ENCODE measurements around the gene PHRF1. TPM values are rescaled to one million over a fixed set of nuclear protein-coding genes. Genes with fewer than 3 reads are reported as not detected.

PHRF1 gene
- total RNA-seq, 2 experiments from 2014 or later = 60.2 to 62.0 TPM

DNA sequence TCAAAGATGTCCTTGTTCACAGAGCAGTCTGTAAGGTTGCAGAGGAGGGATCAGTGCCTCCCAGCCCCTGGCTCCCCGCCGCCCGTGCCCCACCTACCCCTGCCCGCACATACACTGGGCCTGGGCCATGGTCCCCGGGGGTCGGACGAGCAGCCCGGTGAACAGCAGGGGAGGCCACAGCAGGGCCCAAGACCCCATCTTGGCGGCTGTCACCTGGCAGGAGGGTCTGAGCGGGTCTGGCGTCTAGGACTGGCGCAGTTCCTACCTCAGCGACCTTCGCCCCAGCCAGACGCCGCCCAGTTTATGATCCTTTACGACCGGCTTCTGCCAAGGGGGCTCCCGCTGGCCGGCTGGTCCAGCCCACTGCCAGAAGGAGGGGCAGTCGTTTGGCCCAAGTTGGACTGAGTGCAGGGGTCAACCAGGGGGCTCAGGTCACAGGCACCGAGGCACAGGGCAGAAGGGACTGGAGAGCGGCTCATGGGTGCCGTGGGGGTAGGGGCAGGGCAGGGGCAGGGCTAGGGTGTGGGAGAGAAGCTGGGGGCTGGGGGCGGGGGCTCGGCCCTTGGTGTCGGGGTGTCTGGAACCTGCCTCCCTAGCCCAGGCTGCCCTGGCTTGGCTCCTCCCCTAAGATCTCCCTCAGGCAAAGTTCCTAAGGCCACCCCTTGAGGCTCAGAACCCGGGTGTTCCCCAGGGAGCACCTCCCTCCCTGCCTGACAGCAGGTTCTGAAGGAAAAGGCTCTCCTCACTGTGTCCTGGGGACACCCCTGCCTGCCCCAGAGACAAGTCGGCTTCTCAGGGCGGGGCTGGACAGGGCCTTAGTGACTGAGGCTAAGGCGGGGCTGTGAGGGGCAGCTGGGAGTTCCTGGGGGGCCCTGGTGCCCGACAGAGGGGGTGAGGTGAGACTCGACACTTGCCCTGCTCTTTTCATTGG lies 48.7 kb downstream of the PHRF1 start, which contains the start of gene CDHR5:
Gene CDHR5 (minus strand): TSS at position 251 of the 931 bp plus-strand sequence. CDS start 53 bp downstream, at position 198.
- Mint-ChIP-seq H3K27ac (no peak within 1 kb of the TSS), H3K36me3 (peaks cover 4% of the 10 kb centered on the region), H3K27me3 (peaks cover 26% of the 10 kb centered on the region), H3K4me3 (no peak within 1 kb of the TSS), H3K4me1 (peaks cover 20% of the 10 kb centered on the region), H3K9me3 (ENCODE audit: low read depth) (no peaks in the 10 kb centered on the region)
- CTCF ChIA-PET = no interaction called here
- no peak for DNase-seq
- ATAC-seq = no peak

DNA sequence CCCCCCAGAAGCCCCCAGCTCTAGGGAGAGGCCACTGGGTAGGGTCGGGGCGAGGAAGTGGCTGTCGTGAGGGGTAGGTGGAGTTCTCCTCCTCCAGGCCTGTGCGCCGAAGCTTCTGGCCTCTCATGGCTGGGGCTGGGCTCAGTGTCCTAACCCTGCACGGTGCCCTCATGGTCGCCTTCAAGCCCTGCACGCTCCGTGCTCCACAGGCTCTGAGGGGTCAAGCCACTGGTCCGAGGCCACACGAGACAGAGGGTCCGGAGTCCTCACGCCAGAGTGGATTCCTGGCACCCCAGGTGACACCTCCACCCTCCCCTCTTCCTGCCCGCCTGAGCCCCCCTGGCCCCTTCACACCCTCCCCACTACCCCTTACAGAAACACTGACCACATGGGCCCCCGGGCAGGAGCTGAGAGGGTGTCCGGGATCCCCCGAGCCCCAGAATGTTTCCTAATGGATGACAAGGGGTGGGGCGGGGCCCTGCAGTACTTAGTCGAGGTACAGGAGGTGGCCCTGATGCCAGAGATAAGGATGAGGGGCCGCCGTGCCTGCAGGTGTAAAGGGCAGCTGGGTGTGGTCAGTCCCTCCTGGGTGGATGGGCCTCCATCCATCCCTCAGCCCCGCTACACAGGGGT lies 49.5 kb downstream of the PHRF1 start:
- H3K9me3 Mint-ChIP-seq (ENCODE audit: low read depth) = no peaks in the 10 kb centered on the region
- peaks cover 4% of the 10 kb centered on the region for H3K36me3 Mint-ChIP-seq
- H3K4me3 Mint-ChIP-seq = no peak overlapping the region
- peaks cover 20% of the 10 kb centered on the region for H3K4me1 Mint-ChIP-seq
- H3K27ac Mint-ChIP-seq = no peak overlapping the region
- ATAC-seq = no peak
- DNase-seq = no peak
- peaks cover 26% of the 10 kb centered on the region for H3K27me3 Mint-ChIP-seq
- CTCF ChIA-PET = no interaction called here

DNA sequence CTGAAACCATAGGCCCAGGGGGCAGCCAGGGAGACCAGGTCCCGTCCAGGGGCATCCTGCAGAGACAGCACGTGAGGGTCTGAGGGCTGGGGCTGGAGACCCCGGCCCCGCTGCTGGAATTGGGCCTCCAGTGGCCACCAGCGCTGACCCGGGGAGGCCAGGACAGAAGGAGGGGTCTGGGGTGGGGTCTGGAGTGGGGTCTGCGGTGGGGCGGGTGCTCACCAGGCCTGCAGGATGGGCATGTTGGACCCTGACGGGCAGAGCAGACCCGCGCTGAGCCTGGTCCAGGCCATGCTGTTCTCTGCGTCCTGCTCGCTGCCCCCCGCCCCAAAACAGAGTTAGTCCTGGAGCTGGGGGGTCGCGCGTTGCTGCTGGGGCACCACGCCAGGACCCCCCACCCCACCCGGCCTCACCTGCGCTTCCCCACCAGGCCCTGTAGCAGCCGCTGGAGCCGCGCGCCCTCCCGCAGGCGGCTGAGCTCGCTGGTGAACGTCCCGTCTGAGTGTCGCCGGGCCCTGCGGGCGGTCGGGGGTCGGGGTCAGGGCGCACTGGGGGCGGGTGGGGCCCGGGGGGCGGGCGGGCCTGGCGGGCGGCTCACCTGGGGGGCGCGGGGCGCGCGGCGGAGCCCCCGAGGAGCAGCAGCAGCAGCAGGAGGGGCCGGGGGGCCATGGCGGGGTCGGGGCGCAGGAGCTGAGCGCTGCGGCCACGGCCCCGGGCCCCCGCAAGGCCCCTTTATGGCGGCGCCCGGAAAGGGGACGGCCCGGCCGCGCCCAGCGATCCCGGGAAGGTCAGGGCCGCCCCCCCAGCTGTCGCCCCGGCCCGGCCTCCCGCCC lies 50.4 kb downstream of the PHRF1 start, which contains the start of gene SCT:
Gene SCT (minus strand): TSS at position 707 of the 833 bp plus-strand sequence. CDS start 38 bp downstream, at position 669.
- ATAC-seq = no peak
- H3K27me3 Mint-ChIP-seq = peaks cover 26% of the 10 kb centered on the region
- H3K4me1 Mint-ChIP-seq = peaks cover 20% of the 10 kb centered on the region
- no peak within 1 kb of the TSS for H3K27ac Mint-ChIP-seq
- no peak within 1 kb of the TSS for H3K4me3 Mint-ChIP-seq
- no peak for DNase-seq
- H3K9me3 Mint-ChIP-seq (ENCODE audit: low read depth) = no peaks in the 10 kb centered on the region
- peaks cover 4% of the 10 kb centered on the region for H3K36me3 Mint-ChIP-seq
- CTCF ChIA-PET = no interaction called here

DNA sequence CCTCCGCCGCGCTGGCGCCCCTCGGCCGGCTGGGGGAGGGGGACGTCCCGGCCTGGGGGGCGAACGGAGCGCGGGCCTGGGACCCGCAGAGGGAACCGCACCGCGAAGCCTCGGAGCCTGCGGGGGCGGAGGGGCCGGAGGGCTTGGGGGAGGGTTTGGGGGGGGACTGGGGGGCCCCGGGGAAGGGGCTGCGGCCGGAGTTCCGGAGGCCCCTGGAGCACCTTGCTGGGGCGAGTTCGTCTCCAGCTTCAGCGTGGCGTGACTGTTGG lies 51.0 kb downstream of the PHRF1 start:
- H3K4me3 Mint-ChIP-seq = no peak overlapping the region
- no peak for ATAC-seq
- H3K9me3 Mint-ChIP-seq (ENCODE audit: low read depth) = no peaks in the 10 kb centered on the region
- no peak overlapping the region for H3K27ac Mint-ChIP-seq
- CTCF ChIA-PET = no interaction called here
- H3K36me3 Mint-ChIP-seq = peaks cover 4% of the 10 kb centered on the region
- no peak for DNase-seq
- H3K4me1 Mint-ChIP-seq = peaks cover 20% of the 10 kb centered on the region
- peaks cover 26% of the 10 kb centered on the region for H3K27me3 Mint-ChIP-seq

DNA sequence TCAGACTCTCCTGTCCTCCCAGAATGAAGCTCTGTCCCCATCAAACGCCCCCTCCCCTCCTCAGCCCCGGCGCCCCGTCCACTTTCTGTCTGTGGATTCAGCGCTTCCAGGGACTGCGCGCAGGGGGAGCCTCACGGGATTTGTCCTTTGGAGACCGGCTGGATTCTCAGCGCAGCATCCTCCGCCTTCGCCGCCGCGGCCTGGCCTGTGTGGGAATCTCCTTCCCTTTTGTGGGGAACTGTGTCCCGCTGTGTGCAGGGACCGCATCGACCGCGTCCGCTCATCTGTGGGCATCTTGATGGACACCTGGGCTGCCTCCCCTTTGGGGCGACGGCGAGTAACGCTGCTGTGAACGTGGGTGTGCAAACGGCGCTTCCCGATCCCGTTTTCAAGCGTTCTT lies 51.8 kb downstream of the PHRF1 start:
- Mint-ChIP-seq H3K36me3 (peaks cover 4% of the 10 kb centered on the region), H3K27ac (no peak overlapping the region), H3K4me1 (peaks cover 20% of the 10 kb centered on the region), H3K4me3 (peak overlapping the region; percentile 33), H3K9me3 (ENCODE audit: low read depth) (no peaks in the 10 kb centered on the region), H3K27me3 (peaks cover 26% of the 10 kb centered on the region)
- DNase-seq (no peak), ATAC-seq (no peak)
- CTCF ChIA-PET = no interaction called here

DNA sequence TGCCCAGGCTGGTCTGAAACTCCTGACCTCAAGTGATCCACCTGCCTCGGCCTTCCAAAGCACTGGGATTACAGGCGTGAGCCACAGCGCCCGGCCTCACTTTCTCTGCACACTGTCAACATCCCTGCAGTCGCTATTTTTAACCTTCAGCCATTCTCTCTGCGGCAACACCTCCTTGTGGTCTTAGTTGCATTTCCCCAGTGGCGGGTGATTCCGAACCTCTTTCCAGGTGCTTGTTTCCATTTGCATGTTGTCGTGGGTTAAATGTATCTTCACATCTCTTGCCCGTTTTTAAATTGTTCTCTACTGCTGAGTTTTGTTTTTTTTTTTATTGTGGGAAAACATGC lies 52.9 kb downstream of the PHRF1 start:
- H3K4me3 Mint-ChIP-seq = peak overlapping the region; percentile 46
- peak; percentile 45 for ATAC-seq
- H3K27ac Mint-ChIP-seq = peak overlapping the region; percentile 10
- CTCF ChIA-PET = interaction anchor here (1.6 kb wide), 1 partner anchor 73 kb away, joined by 6 read pairs; no protein-coding TSS in a partner anchor
- peaks cover 20% of the 10 kb centered on the region for H3K4me1 Mint-ChIP-seq
- no peaks in the 10 kb centered on the region for H3K9me3 Mint-ChIP-seq (ENCODE audit: low read depth)
- DNase-seq = no peak
- H3K36me3 Mint-ChIP-seq = peaks cover 4% of the 10 kb centered on the region
- peaks cover 26% of the 10 kb centered on the region for H3K27me3 Mint-ChIP-seq

DNA sequence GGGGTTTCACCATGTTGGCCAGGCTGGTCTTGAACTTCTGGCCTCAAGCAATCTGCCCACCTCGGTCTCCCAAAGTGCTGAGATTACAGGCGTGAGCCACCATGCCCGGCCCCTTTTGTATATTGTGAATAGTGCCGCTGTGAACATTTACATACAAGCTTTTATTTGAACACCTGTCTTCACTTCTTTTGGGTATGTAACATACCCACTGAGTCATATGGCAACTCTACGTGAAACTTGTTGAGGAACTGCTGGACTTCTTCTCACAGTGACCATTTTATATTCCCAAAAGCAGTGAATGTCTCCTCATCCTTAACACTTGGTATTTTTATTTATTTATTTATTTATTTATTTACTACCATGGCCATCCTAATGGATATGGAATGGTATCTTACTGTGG lies 54.6 kb downstream of the PHRF1 start:
- CTCF ChIA-PET = no interaction called here
- Mint-ChIP-seq H3K4me1 (peaks cover 20% of the 10 kb centered on the region), H3K27me3 (peaks cover 32% of the 10 kb centered on the region), H3K4me3 (no peak overlapping the region), H3K9me3 (ENCODE audit: low read depth) (no peaks in the 10 kb centered on the region), H3K36me3 (peaks cover 4% of the 10 kb centered on the region), H3K27ac (no peak overlapping the region)
- ATAC-seq (no peak), DNase-seq (no peak)

DNA sequence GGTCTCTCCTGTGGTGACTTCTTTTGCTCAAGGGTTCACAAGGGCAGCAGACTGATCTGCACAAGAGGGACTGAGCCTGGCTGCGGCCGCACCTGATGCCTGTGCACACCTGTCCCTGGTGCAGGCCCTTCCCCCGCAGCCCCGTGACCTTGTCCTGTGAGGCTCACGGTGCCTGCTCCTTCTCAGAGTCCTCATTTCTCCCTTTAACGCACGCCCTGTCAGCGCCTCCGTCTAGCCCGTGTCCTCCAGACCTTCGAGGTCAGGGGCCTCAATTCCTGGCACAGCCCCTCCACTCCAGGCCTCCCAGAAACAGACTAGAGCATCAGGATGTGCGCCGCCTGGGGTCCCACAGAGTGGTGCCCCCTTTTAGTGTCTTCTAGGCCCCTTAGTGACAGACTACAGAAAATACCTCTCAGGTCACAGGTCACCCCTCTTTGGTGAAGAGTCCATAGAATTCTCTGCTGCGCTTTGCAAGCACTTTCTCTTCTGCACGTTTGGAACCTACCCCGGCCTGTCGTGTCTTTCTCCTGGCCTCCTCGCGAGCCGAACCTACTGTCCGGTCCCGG lies 59.8 kb downstream of the PHRF1 start:
- H3K36me3 Mint-ChIP-seq = no peaks in the 10 kb centered on the region
- peaks cover 9% of the 10 kb centered on the region for H3K4me1 Mint-ChIP-seq
- peaks cover 38% of the 10 kb centered on the region for H3K27me3 Mint-ChIP-seq
- ATAC-seq (no peak), DNase-seq (no peak)
- H3K27ac Mint-ChIP-seq = no peak overlapping the region
- no peak overlapping the region for H3K4me3 Mint-ChIP-seq
- CTCF ChIA-PET = no interaction called here
- H3K9me3 Mint-ChIP-seq (ENCODE audit: low read depth) = no peaks in the 10 kb centered on the region

DNA sequence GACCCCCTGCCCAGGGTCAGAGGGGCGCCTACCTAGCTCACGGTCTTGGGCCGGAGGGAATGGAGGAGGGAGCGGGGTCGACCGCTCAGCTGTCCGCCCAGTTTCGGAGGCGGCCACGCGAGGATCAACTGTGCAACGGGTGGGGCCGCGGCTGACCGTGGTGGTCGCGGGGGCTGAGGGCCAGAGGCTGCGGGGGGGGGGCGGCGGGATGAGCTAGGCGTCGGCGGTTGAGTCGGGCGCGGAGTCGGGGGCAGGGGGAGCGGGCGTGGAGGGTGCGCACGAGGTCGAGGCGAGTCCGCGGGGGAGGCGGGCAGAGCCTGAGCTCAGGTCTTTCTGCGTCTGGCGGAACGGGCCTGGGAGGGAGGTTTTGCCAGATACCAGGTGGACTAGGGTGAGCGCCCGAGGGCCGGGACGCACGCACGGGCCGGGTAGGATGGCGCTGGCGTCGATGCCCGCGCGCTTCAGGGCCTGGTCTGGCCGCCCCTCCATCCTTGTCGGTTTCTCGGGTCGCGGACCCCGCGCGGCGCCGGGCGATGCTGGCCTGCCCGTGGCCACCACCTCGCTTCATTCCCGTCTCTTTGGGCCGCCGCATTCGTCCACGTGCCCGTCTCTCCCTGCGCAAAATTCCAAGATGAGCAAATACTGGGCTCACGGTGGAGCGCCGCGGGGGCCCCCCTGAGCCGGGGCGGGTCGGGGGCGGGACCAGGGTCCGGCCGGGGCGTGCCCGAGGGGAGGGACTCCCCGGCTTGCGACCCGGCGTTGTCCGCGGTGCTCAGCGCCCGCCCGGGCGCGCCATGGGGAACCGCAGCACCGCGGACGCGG lies 60.5 kb downstream of the PHRF1 start, which contains the start of gene DRD4:
Gene DRD4 (plus strand): TSS at position 759 of the 822 bp plus-strand sequence. CDS start 36 bp downstream, at position 795.
- H3K9me3 Mint-ChIP-seq (ENCODE audit: low read depth) = no peaks in the 10 kb centered on the region
- no peaks in the 10 kb centered on the region for H3K36me3 Mint-ChIP-seq
- ATAC-seq = peak; percentile 18
- CTCF ChIA-PET = no interaction called here
- H3K4me1 Mint-ChIP-seq = peaks cover 9% of the 10 kb centered on the region
- no peak within 1 kb of the TSS for H3K27ac Mint-ChIP-seq
- no peak for DNase-seq
- H3K4me3 Mint-ChIP-seq = no peak within 1 kb of the TSS
- peaks cover 38% of the 10 kb centered on the region for H3K27me3 Mint-ChIP-seq

DNA sequence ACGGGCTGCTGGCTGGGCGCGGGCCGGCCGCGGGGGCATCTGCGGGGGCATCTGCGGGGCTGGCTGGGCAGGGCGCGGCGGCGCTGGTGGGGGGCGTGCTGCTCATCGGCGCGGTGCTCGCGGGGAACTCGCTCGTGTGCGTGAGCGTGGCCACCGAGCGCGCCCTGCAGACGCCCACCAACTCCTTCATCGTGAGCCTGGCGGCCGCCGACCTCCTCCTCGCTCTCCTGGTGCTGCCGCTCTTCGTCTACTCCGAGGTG lies 61.0 kb downstream of the PHRF1 start:
- ATAC-seq (peak; percentile 14), DNase-seq (no peak)
- Mint-ChIP-seq H3K4me3 (no peak overlapping the region), H3K36me3 (no peaks in the 10 kb centered on the region), H3K27me3 (peaks cover 38% of the 10 kb centered on the region), H3K27ac (no peak overlapping the region), H3K4me1 (peaks cover 9% of the 10 kb centered on the region), H3K9me3 (ENCODE audit: low read depth) (no peaks in the 10 kb centered on the region)
- CTCF ChIA-PET = no interaction called here

DNA sequence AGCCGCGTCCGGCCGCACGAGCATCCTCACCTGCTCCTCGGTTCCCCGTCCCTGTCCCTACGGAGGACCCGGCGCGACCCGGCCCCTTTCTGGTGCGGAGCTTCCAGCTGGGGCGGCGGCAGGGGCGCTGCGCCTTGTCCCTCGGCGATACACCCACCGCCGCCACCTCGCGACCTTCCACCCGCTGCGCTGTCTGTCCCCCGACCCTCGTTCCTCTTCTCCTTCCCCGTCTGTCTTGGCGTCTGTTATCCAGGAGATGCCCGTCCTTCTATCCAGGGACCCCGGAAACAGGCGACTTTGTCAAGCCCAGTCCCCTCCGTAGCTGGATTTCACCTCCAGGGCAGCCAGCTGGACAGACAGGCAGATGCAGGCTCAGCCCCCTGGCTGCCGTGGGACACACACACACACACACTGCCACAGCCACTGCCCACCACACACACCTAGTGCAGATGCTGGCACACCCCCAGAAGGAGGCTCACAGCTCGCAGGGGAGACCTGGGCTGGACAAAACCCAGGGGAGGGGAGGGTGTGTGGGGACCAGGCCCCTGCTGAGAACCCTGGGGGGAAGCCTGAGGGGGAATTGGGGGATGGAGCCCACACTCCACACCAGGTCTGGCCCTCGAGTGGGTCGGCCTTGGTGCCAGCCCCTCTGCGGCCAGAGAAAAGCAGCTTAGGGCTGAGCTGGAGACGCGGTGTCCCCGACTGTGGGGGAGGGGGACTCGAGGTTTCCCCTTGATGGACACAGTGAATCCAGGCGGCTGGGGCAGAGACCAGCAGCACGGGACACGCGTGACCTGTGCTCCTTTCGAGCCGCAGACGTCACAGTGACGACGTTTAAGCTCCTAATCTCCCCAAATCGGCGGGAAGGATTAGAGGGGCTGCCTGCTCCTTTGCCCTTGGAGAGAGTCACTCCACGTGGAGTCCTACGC lies 61.6 kb downstream of the PHRF1 start:
- Mint-ChIP-seq H3K36me3 (no peaks in the 10 kb centered on the region), H3K4me3 (no peak overlapping the region), H3K4me1 (peaks cover 9% of the 10 kb centered on the region), H3K27ac (no peak overlapping the region), H3K9me3 (ENCODE audit: low read depth) (no peaks in the 10 kb centered on the region), H3K27me3 (peaks cover 38% of the 10 kb centered on the region)
- DNase-seq = no peak
- ATAC-seq = no peak
- CTCF ChIA-PET = interaction anchor here (1.5 kb wide), 1 partner anchor 83 kb away, joined by 3 read pairs; no protein-coding TSS in a partner anchor

Measured in activated CD8-positive, alpha-beta memory T cell treated with anti-CD3 and anti-CD28 coated beads, Interleukin-2, amount 10 ng/mL, durations not matched to agents 7 days and 5 days (primary cell).